ENCODE results near the gene FADS3. TPM values are rescaled to one million over a fixed set of nuclear protein-coding genes. Genes with fewer than 3 reads are reported as not detected.

Gene FADS3
- total RNA-seq, 1 donor from 2014 or later = 255 TPM

- H3K4me1 Mint-ChIP-seq (ENCODE audit: low read depth) = peaks cover 5% of the 10 kb centered on the region
- no peaks in the 10 kb centered on the region for H3K9me3 Mint-ChIP-seq (ENCODE audit: low read depth)
- no peak for TF ChIP-seq CTCF (IDR thresholded peaks at IDR 0.05)
- H3K27me3 Mint-ChIP-seq (ENCODE audit: low read depth) = no peaks in the 10 kb centered on the region
- H3K4me3 Mint-ChIP-seq (ENCODE audit: unreplicated experiment) = no peak overlapping the region
- no peak overlapping the region for H3K27ac Mint-ChIP-seq (ENCODE audit: unreplicated experiment)
- DNase-seq (ENCODE audit: low spot score) = peak; percentile 64
- peaks cover 6% of the 10 kb centered on the region for H3K36me3 Mint-ChIP-seq (ENCODE audit: low read depth)
These were observed 19.1 kb upstream of the FADS3 start for GRCh38 chr11:61910187-61911127.

- no peaks in the 10 kb centered on the region for H3K27me3 Mint-ChIP-seq (ENCODE audit: low read depth)
- peak; percentile 77 for DNase-seq (ENCODE audit: low spot score)
- H3K4me1 Mint-ChIP-seq (ENCODE audit: low read depth) = no peaks in the 10 kb centered on the region
- peaks cover 11% of the 10 kb centered on the region for H3K36me3 Mint-ChIP-seq (ENCODE audit: low read depth)
- no peak overlapping the region for H3K4me3 Mint-ChIP-seq (ENCODE audit: unreplicated experiment)
- TF ChIP-seq CTCF (IDR thresholded peaks at IDR 0.05) = no peak
- H3K9me3 Mint-ChIP-seq (ENCODE audit: low read depth) = no peaks in the 10 kb centered on the region
- no peak overlapping the region for H3K27ac Mint-ChIP-seq (ENCODE audit: unreplicated experiment)
These were observed 17.5 kb upstream of the FADS3 start for GRCh38 chr11:61908730-61909316.

- H3K36me3 Mint-ChIP-seq (ENCODE audit: low read depth) = peaks cover 13% of the 10 kb centered on the region
- no peaks in the 10 kb centered on the region for H3K4me1 Mint-ChIP-seq (ENCODE audit: low read depth)
- H3K4me3 Mint-ChIP-seq (ENCODE audit: unreplicated experiment) = no peak overlapping the region
- no peaks in the 10 kb centered on the region for H3K9me3 Mint-ChIP-seq (ENCODE audit: low read depth)
- TF ChIP-seq CTCF (IDR thresholded peaks at IDR 0.05) = no peak
- H3K27ac Mint-ChIP-seq (ENCODE audit: unreplicated experiment) = no peak overlapping the region
- peak; percentile 89 for DNase-seq (ENCODE audit: low spot score)
- no peaks in the 10 kb centered on the region for H3K27me3 Mint-ChIP-seq (ENCODE audit: low read depth)
These were observed 16.8 kb upstream of the FADS3 start for GRCh38 chr11:61907871-61908729.

- Mint-ChIP-seq H3K4me3 (ENCODE audit: unreplicated experiment) (no peak overlapping the region), H3K27ac (ENCODE audit: unreplicated experiment) (no peak overlapping the region), H3K36me3 (ENCODE audit: low read depth) (peaks cover 15% of the 10 kb centered on the region), H3K27me3 (ENCODE audit: low read depth) (no peaks in the 10 kb centered on the region), H3K9me3 (ENCODE audit: low read depth) (no peaks in the 10 kb centered on the region), H3K4me1 (ENCODE audit: low read depth) (no peaks in the 10 kb centered on the region)
- DNase-seq (ENCODE audit: low spot score) = peak; percentile 69
- no peak for TF ChIP-seq CTCF (IDR thresholded peaks at IDR 0.05)
These were observed 15.9 kb upstream of the FADS3 start for GRCh38 chr11:61907282-61907681.

GRCh38 chr11:61906522-61906909, 15.2 kb upstream of the FADS3 start:
- Mint-ChIP-seq H3K27ac (ENCODE audit: unreplicated experiment) (no peak overlapping the region), H3K36me3 (ENCODE audit: low read depth) (peaks cover 15% of the 10 kb centered on the region), H3K9me3 (ENCODE audit: low read depth) (no peaks in the 10 kb centered on the region), H3K4me3 (ENCODE audit: unreplicated experiment) (no peak overlapping the region), H3K27me3 (ENCODE audit: low read depth) (no peaks in the 10 kb centered on the region), H3K4me1 (ENCODE audit: low read depth) (no peaks in the 10 kb centered on the region)
- DNase-seq (ENCODE audit: low spot score) = no peak
- no peak for TF ChIP-seq CTCF (IDR thresholded peaks at IDR 0.05)

Measured in chondrocyte (in vitro differentiated cells).